ENCODE results near the gene TUBG1. TPM values are rescaled to one million over a fixed set of nuclear protein-coding genes. Genes with fewer than 3 reads are reported as not detected.

TUBG1 gene
- polyA plus RNA-seq, 1 of the 3 experiments (the other 2 are of a cell fraction), result 145 TPM

DNA sequence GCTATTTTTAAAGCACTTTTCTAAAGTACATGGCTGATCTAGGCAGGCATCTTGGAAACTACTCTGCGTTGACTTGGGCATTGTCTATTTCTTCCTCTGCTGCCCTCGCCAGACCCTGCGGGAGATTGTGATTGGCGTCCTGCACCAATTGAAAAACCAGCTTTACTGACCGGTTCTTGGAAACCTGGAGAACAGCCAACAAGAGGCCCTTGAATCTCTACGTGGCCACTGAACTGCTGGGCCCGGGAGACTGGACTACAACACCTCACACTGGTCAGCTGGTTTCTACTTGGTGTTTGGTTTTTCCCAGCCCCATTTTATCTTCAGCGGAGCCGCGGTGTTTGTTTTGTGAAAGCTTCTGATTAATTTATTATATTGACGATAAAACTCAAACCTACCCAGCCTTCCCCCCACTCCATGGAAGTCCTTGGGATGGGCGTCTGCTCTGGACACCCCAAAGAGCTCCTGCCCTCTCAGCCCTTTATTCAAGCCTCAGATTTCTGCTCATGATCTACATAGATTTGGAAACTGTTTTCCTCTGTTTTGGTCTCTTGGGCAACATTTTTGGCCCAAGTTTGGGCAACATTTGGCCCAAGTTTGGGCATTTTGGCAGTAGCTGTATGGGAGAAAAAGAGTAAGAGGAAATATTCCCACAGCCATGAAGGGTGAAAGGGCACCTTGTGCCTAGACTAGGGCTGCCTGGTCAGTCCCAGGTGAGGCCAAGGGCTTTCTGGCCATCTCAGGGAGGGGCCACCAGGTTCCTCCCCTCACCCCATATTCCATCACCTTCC is 37.9 kb upstream of the TUBG1 start (continued):
- TF ChIP-seq, protein P1, sequence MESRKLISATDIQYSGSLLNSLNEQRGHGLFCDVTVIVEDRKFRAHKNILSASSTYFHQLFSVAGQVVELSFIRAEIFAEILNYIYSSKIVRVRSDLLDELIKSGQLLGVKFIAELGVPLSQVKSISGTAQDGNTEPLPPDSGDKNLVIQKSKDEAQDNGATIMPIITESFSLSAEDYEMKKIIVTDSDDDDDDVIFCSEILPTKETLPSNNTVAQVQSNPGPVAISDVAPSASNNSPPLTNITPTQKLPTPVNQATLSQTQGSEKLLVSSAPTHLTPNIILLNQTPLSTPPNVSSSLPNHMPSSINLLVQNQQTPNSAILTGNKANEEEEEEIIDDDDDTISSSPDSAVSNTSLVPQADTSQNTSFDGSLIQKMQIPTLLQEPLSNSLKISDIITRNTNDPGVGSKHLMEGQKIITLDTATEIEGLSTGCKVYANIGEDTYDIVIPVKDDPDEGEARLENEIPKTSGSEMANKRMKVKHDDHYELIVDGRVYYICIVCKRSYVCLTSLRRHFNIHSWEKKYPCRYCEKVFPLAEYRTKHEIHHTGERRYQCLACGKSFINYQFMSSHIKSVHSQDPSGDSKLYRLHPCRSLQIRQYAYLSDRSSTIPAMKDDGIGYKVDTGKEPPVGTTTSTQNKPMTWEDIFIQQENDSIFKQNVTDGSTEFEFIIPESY (IDR thresholded peaks at IDR 0.05; ENCODE audit: borderline replicate concordance, low read depth), result no peak
- TF ChIP-seq, protein P2, sequence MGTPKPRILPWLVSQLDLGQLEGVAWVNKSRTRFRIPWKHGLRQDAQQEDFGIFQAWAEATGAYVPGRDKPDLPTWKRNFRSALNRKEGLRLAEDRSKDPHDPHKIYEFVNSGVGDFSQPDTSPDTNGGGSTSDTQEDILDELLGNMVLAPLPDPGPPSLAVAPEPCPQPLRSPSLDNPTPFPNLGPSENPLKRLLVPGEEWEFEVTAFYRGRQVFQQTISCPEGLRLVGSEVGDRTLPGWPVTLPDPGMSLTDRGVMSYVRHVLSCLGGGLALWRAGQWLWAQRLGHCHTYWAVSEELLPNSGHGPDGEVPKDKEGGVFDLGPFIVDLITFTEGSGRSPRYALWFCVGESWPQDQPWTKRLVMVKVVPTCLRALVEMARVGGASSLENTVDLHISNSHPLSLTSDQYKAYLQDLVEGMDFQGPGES (IDR thresholded peaks at IDR 0.05; ENCODE audit: low read depth, low read length), result no peak
- no peak for TF ChIP-seq RCOR1 (IDR thresholded peaks at IDR 0.05; ENCODE audit: low read length)

DNA sequence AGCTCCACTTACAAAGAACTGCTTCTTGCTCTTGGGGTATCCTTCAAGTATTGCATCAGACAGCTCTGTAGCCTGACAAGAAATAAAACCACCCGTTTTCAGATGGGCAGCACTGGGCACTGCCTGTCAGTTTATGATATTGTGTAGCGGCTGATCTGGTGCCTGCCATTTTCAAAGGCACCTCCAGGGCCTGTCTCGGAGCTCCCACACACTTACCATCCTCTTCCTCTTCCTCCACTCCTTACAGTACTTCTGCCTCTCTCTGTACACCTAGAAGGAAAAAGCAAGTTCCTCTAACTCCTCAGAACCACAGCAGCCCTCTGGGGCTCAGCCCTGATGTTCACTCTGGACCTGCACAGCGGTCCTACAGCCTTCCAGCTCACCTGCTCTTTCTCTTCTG is 36.4 kb upstream of the TUBG1 start:
- no peaks in the 10 kb centered on the region for H3K9me2 ChIP-seq
- no peak overlapping the region for H2AFZ ChIP-seq (ENCODE audit: low read depth)
- no peak overlapping the region for H3K4me3 ChIP-seq (ENCODE audit: low read depth in 2 of 2, low read length in 1 of 2)
- no peaks in the 10 kb centered on the region for H3K27me3 ChIP-seq (ENCODE audit: insufficient read depth)
- no peak overlapping the region for H3K4me2 ChIP-seq
- POLR2A ChIA-PET, result no interaction called here
- H3K27ac ChIP-seq (ENCODE audit: low read depth in 2 of 2, low read length in 1 of 2), result no peak overlapping the region
- CTCF ChIA-PET, result interaction anchor here (0.7 to 8.3 kb wide), 3 partner anchors 41 to 247 kb away, joined by 3 to 221 read pairs (median 4); partner anchors contain the start of genes CCR10 and PLEKHH3
- H3K79me2 ChIP-seq (ENCODE audit: insufficient read depth), result peaks cover 75% of the 10 kb centered on the region
- H3K36me3 ChIP-seq (replicated peaks in 1 of 2; ENCODE audit: control insufficient read depth in 1 of 2, insufficient read depth in 2 of 2, low read length in 1 of 2), result peaks cover 53 to 61% of the 10 kb centered on the region in 2 experiments
- H4K20me1 ChIP-seq (ENCODE audit: insufficient read depth), result no peaks in the 10 kb centered on the region
- H3F3A ChIP-seq (replicated peaks; ENCODE audit: insufficient read depth), result peaks cover 52% of the 10 kb centered on the region
- no peak for DNase-seq
- 77% methylated on average over 4 of the region's 4 CpGs for WGBS (ENCODE audit: low lambda C conversion rate)
- no peak overlapping the region for H3K9ac ChIP-seq
- no peaks in the 10 kb centered on the region for H3K9me3 ChIP-seq
- TF ChIP-seq, protein P1 (IDR thresholded peaks at IDR 0.05; ENCODE audit: borderline replicate concordance, low read depth), result no peak
- no peak for TF ChIP-seq EZH2phosphoT487 (IDR thresholded peaks at IDR 0.05; ENCODE audit: borderline replicate concordance, low read depth)
- TF ChIP-seq RFX5 (IDR thresholded peaks at IDR 0.05; ENCODE audit: low read length), result no peak
- no peak for TF ChIP-seq EP300 (IDR thresholded peaks at IDR 0.05; ENCODE audit: borderline replicate concordance in 1 of 2, low read depth in 1 of 2, low read length in 1 of 2)
- no peak for TF ChIP-seq MXI1 (IDR thresholded peaks at IDR 0.05; ENCODE audit: low read depth, low read length)
- TF ChIP-seq, protein P3, sequence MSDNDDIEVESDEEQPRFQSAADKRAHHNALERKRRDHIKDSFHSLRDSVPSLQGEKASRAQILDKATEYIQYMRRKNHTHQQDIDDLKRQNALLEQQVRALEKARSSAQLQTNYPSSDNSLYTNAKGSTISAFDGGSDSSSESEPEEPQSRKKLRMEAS (IDR thresholded peaks at IDR 0.05; ENCODE audit: low read depth), result no peak
- H3K4me1 ChIP-seq (ENCODE audit: control insufficient read depth in 1 of 2, insufficient read depth in 2 of 2, low read depth in 1 of 2, low read length in 1 of 2), result peaks cover 6 to 8% of the 10 kb centered on the region in 2 experiments; a peak in 2 of 4 replicates

Data from SK-N-SH (cell line).